Activated naive CD8-positive, alpha-beta T cell treated with anti-CD3 and anti-CD28 coated beads, Interleukin-2, amount 10 ng/mL, durations not matched to agents 7 days and 5 days (primary cell): ENCODE results near the gene PRKAB1. TPM values are rescaled to one million over a fixed set of nuclear protein-coding genes. Genes with fewer than 3 reads are reported as not detected.

ENCODE experiments used
- ATAC-seq: fragments of 150-1000 bp; cut with Tn5 transposase; one replicate; pipeline ENCODE4 v1.10.0; 2021; ENCODE audit warnings: low read depth, moderate library complexity
- POLR2A ChIA-PET: fragments of 350-600 bp; sonication (Branson Sonifier 250); formaldehyde crosslinking; loops from one replicate; lab custom pipeline; 2021; ENCODE audit warnings: antibody characterized with exemption; lab: Charles Lee
- DNase-seq: peaks from one replicate; pipeline ENCODE4 v3.0.0; 2021
- H3K27ac Mint-ChIP-seq: one replicate; pipeline ENCODE4 v1.8.0; 2022; ENCODE audit warnings: mild to moderate bottlenecking, mixed read lengths
- H3K27me3 Mint-ChIP-seq: one replicate; pipeline ENCODE4 v1.8.0; 2022; ENCODE audit warnings: mild to moderate bottlenecking, moderate library complexity, mixed read lengths
- H3K36me3 Mint-ChIP-seq: one replicate; pipeline ENCODE4 v1.8.0; 2021; ENCODE audit warnings: mild to moderate bottlenecking, mixed read lengths
- H3K4me1 Mint-ChIP-seq: one replicate; pipeline ENCODE4 v1.8.0; 2021; ENCODE audit warnings: mixed read lengths
- H3K4me3 Mint-ChIP-seq: one replicate; pipeline ENCODE4 v1.8.0; 2022; ENCODE audit warnings: mild to moderate bottlenecking, moderate library complexity, mixed read lengths
- H3K9me3 Mint-ChIP-seq: one replicate; pipeline ENCODE4 v1.8.0; 2021; ENCODE audit warnings: mixed read lengths
- total RNA-seq, 2 experiments: library from RNA; stranded (reverse); gene quantifications; one replicate each; pipeline ENCODE4 v1.2.3, GENCODE V29; 2021

The PRKAB1 gene
- total RNA-seq, 2 experiments from 2014 or later, result 43.7 to 44.1 TPM

GRCh38 chr12:119668324-119668841 is 450 bp downstream of the PRKAB1 start:
- Mint-ChIP-seq H3K9me3 (no peaks in the 10 kb centered on the region), H3K27me3 (no peaks in the 10 kb centered on the region), H3K27ac (peak overlapping the region; percentile 94), H3K4me1 (peaks cover 49% of the 10 kb centered on the region), H3K36me3 (peaks cover 34% of the 10 kb centered on the region), H3K4me3 (peak overlapping the region; percentile 95)
- ATAC-seq, result no peak
- POLR2A ChIA-PET, result interaction anchor here (0.7 to 2.3 kb wide), 4 partner anchors 9 to 1462 kb away, joined by 3 to 8 read pairs (median 5); no protein-coding TSS in a partner anchor
- DNase-seq, result no peak

GRCh38 chr12:119669744-119670472 is 2.0 kb downstream of the PRKAB1 start:
- Mint-ChIP-seq H3K36me3 (peaks cover 44% of the 10 kb centered on the region), H3K4me3 (peak overlapping the region; percentile 62), H3K27ac (peak overlapping the region; percentile 74), H3K4me1 (peaks cover 58% of the 10 kb centered on the region), H3K27me3 (no peaks in the 10 kb centered on the region), H3K9me3 (no peaks in the 10 kb centered on the region)
- DNase-seq (no peak), ATAC-seq (no peak)
- POLR2A ChIA-PET, result interaction anchor here (2.3 kb wide), 1 partner anchor 11 kb away, joined by 8 read pairs; no protein-coding TSS in a partner anchor

GRCh38 chr12:119671070-119671469 is 3.1 kb downstream of the PRKAB1 start:
- H3K9me3 Mint-ChIP-seq, result no peaks in the 10 kb centered on the region
- H3K27me3 Mint-ChIP-seq, result no peaks in the 10 kb centered on the region
- ATAC-seq, result no peak
- H3K36me3 Mint-ChIP-seq, result peaks cover 52% of the 10 kb centered on the region
- POLR2A ChIA-PET, result no interaction called here
- peak overlapping the region; percentile 62 for H3K4me3 Mint-ChIP-seq
- H3K4me1 Mint-ChIP-seq, result peaks cover 56% of the 10 kb centered on the region
- DNase-seq, result no peak
- peak overlapping the region; percentile 60 for H3K27ac Mint-ChIP-seq

- H3K27me3 Mint-ChIP-seq, result no peaks in the 10 kb centered on the region
- peak overlapping the region; percentile 43 for H3K27ac Mint-ChIP-seq
- POLR2A ChIA-PET, result no interaction called here
- H3K4me1 Mint-ChIP-seq, result peaks cover 48% of the 10 kb centered on the region
- DNase-seq (no peak), ATAC-seq (no peak)
- H3K36me3 Mint-ChIP-seq, result peaks cover 62% of the 10 kb centered on the region
- H3K9me3 Mint-ChIP-seq, result no peaks in the 10 kb centered on the region
- no peak overlapping the region for H3K4me3 Mint-ChIP-seq
Measured at GRCh38 chr12:119672194-119672593, 4.3 kb downstream of the PRKAB1 start.

- H3K9me3 Mint-ChIP-seq, result no peaks in the 10 kb centered on the region
- peak overlapping the region; percentile 68 for H3K4me3 Mint-ChIP-seq
- H3K27ac Mint-ChIP-seq, result peak overlapping the region; percentile 74
- ATAC-seq, result peak; percentile 63
- DNase-seq, result no peak
- H3K4me1 Mint-ChIP-seq, result peaks cover 46% of the 10 kb centered on the region
- POLR2A ChIA-PET, result interaction anchor here (1.2 kb wide), 1 partner anchor 528 kb away, joined by 4 read pairs; the partner anchor contains the start of gene RPLP0
- H3K27me3 Mint-ChIP-seq, result no peaks in the 10 kb centered on the region
- peaks cover 64% of the 10 kb centered on the region for H3K36me3 Mint-ChIP-seq
Measured at GRCh38 chr12:119673634-119674033, 5.7 kb downstream of the PRKAB1 start.

- Mint-ChIP-seq H3K4me3 (no peak overlapping the region), H3K9me3 (no peaks in the 10 kb centered on the region), H3K27me3 (no peaks in the 10 kb centered on the region), H3K4me1 (peaks cover 47% of the 10 kb centered on the region), H3K27ac (peak overlapping the region; percentile 74), H3K36me3 (peaks cover 68% of the 10 kb centered on the region)
- ATAC-seq, result no peak
- POLR2A ChIA-PET, result interaction anchor here (0.6 kb wide), 1 partner anchor 15 kb away, joined by 4 read pairs; no protein-coding TSS in a partner anchor
- DNase-seq, result no peak
Measured at GRCh38 chr12:119674560-119674959, 6.6 kb downstream of the PRKAB1 start.

- ATAC-seq, result no peak
- Mint-ChIP-seq H3K9me3 (no peaks in the 10 kb centered on the region), H3K4me1 (peaks cover 35% of the 10 kb centered on the region), H3K36me3 (peaks cover 62% of the 10 kb centered on the region), H3K27me3 (no peaks in the 10 kb centered on the region), H3K27ac (no peak overlapping the region), H3K4me3 (no peak overlapping the region)
- POLR2A ChIA-PET, result interaction anchor here (0.6 to 1.9 kb wide), 2 partner anchors 8 to 10 kb away, joined by 4 to 6 read pairs; partner anchors contain the start of gene PRKAB1
- DNase-seq, result no peak
Measured at GRCh38 chr12:119676022-119676421, 8.1 kb downstream of the PRKAB1 start.

- no peaks in the 10 kb centered on the region for H3K9me3 Mint-ChIP-seq
- H3K27me3 Mint-ChIP-seq, result no peaks in the 10 kb centered on the region
- ATAC-seq, result no peak
- H3K4me1 Mint-ChIP-seq, result peaks cover 30% of the 10 kb centered on the region
- no peak overlapping the region for H3K4me3 Mint-ChIP-seq
- no peak for DNase-seq
- no peak overlapping the region for H3K27ac Mint-ChIP-seq
- POLR2A ChIA-PET, result interaction anchor here (0.6 to 1.9 kb wide), 2 partner anchors 8 to 10 kb away, joined by 4 to 6 read pairs; partner anchors contain the start of gene PRKAB1
- H3K36me3 Mint-ChIP-seq, result peaks cover 56% of the 10 kb centered on the region
Measured at GRCh38 chr12:119676573-119676972, 8.6 kb downstream of the PRKAB1 start.

- Mint-ChIP-seq H3K27me3 (no peaks in the 10 kb centered on the region), H3K27ac (no peak overlapping the region), H3K36me3 (peaks cover 41% of the 10 kb centered on the region), H3K4me3 (no peak overlapping the region), H3K4me1 (peaks cover 24% of the 10 kb centered on the region), H3K9me3 (no peaks in the 10 kb centered on the region)
- POLR2A ChIA-PET, result no interaction called here
- ATAC-seq, result no peak
- no peak for DNase-seq
Measured at GRCh38 chr12:119678459-119678858, 10.5 kb downstream of the PRKAB1 start.

GRCh38 chr12:119679081-119679480 is 11.1 kb downstream of the PRKAB1 start:
- no peak for DNase-seq
- no peak overlapping the region for H3K27ac Mint-ChIP-seq
- H3K27me3 Mint-ChIP-seq, result no peaks in the 10 kb centered on the region
- no peak overlapping the region for H3K4me3 Mint-ChIP-seq
- ATAC-seq, result no peak
- no peaks in the 10 kb centered on the region for H3K9me3 Mint-ChIP-seq
- H3K4me1 Mint-ChIP-seq, result peaks cover 18% of the 10 kb centered on the region
- peaks cover 38% of the 10 kb centered on the region for H3K36me3 Mint-ChIP-seq
- POLR2A ChIA-PET, result no interaction called here

- Mint-ChIP-seq H3K36me3 (peaks cover 35% of the 10 kb centered on the region), H3K4me3 (no peak overlapping the region), H3K4me1 (peaks cover 15% of the 10 kb centered on the region), H3K27me3 (no peaks in the 10 kb centered on the region), H3K9me3 (no peaks in the 10 kb centered on the region), H3K27ac (no peak overlapping the region)
- DNase-seq, result no peak
- POLR2A ChIA-PET, result no interaction called here
- no peak for ATAC-seq
Measured at GRCh38 chr12:119679490-119679889, 11.6 kb downstream of the PRKAB1 start.

- POLR2A ChIA-PET, result interaction anchor here (1.1 kb wide), 1 partner anchor 13 kb away, joined by 8 read pairs; the partner anchor contains the start of gene PRKAB1
- Mint-ChIP-seq H3K36me3 (peaks cover 38% of the 10 kb centered on the region), H3K4me1 (peaks cover 18% of the 10 kb centered on the region), H3K27ac (no peak overlapping the region), H3K4me3 (no peak overlapping the region), H3K27me3 (no peaks in the 10 kb centered on the region), H3K9me3 (no peaks in the 10 kb centered on the region)
- DNase-seq (no peak), ATAC-seq (no peak)
Measured at GRCh38 chr12:119681111-119681510, 13.2 kb downstream of the PRKAB1 start.

GRCh38 chr12:119681728-119682638 is 14.1 kb downstream of the PRKAB1 start:
- POLR2A ChIA-PET, result no interaction called here
- peaks cover 15% of the 10 kb centered on the region for H3K4me1 Mint-ChIP-seq
- DNase-seq (no peak), ATAC-seq (no peak)
- H3K27me3 Mint-ChIP-seq, result no peaks in the 10 kb centered on the region
- H3K4me3 Mint-ChIP-seq, result no peak overlapping the region
- H3K27ac Mint-ChIP-seq, result peak overlapping the region; percentile 68
- no peaks in the 10 kb centered on the region for H3K9me3 Mint-ChIP-seq
- H3K36me3 Mint-ChIP-seq, result peaks cover 37% of the 10 kb centered on the region
